Upper lobe of left lung (tissue), 6 donors: ENCODE measurements around the gene CMTM7. TPM values are rescaled to one million over a fixed set of nuclear protein-coding genes. Genes with fewer than 3 reads are reported as not detected.
A peak's percentile ranks its signal among the peaks of the same experiment; 100 is the strongest.
"Not testable (repeated sequence)": the region's sequence is repeated elsewhere in the genome, so short reads cannot be mapped to it uniquely, and the experiment has no call there.

Source experiments
- ATAC-seq, 2 donors: fragments of 200-7000 bp; cut with Tn5 transposase; one replicate each; pipeline ENCODE4 v1.9.1; 2022; ENCODE audit warnings: mild to moderate bottlenecking in 2 of 2, moderate library complexity in 2 of 2; ENCODE audit not compliant: low FRiP score in 2 of 2
- DNase-seq, 2 donors: peaks; one replicate each; pipeline ENCODE4 v3.0.0-alpha.2; 2019 to 2020
- H3K27ac ChIP-seq, 4 donors: fragments of 200-600 bp; sonication (generic); one replicate each; pipeline ENCODE4 v1.5.1; 2016 to 2019
- H3K27me3 ChIP-seq, 4 donors: fragments of 200-600 bp; sonication (generic); one replicate each; pipeline ENCODE4 v1.5.1; 2017 to 2019
- H3K36me3 ChIP-seq, 4 donors: fragments of 200-600 bp; sonication (generic); one replicate each; pipeline ENCODE4 v1.5.1; 2016 to 2019
- H3K4me1 ChIP-seq, 4 donors: fragments of 200-600 bp; sonication (generic); one replicate each; pipeline ENCODE4 v1.5.1; 2018 to 2019
- H3K4me3 ChIP-seq, 4 donors: fragments of 200-600 bp; sonication (generic); one replicate each; pipeline ENCODE4 v1.5.1; 2017 to 2019; ENCODE audit warnings: mild to moderate bottlenecking in 2 of 4, moderate library complexity in 1 of 4
- H3K9me3 ChIP-seq, 4 donors: fragments of 200-600 bp; sonication (generic); one replicate each; pipeline ENCODE4 v1.5.1; 2018 to 2019
- EP300 ChIP-seq, 4 donors: sonication (generic); formaldehyde crosslinking; IDR thresholded peaks; one replicate each; pipeline ENCODE4 v1.5.1; 2017; ENCODE audit warnings: antibody characterized with exemption in 4 of 4, control low read depth in 2 of 4
- POLR2A ChIP-seq, 4 donors: fragments of 450-650 bp; IDR thresholded peaks; one replicate each; pipeline ENCODE4 v1.5.1; 2016 to 2017; ENCODE audit warnings: antibody characterized with exemption in 4 of 4, mild to moderate bottlenecking in 2 of 4
- POLR2AphosphoS5 ChIP-seq, 2 donors: sonication (generic); formaldehyde crosslinking; IDR thresholded peaks; one replicate each; pipeline ENCODE4 v1.5.1; 2017; ENCODE audit warnings: antibody characterized with exemption in 2 of 2
- WGBS, 2 donors: methylation state at CpG; one replicate each; pipeline ENCODE4 v1.1.5; 2017 to 2018; 5-methylcytosine and 5-hydroxymethylcytosine counted together
- total RNA-seq, 6 donors: library from RNA; depleted of rRNA in 4 of 6; stranded (reverse); fragments of >200 nt in 4 of 6; gene quantifications; one replicate each; pipeline versions ENCODE4 v1.1.0 to v1.2.1, GENCODE V29; 2016 to 2021
- TF ChIP-seq, protein P1 (sequence below), 6 experiments: fragments of 450-650 bp in 4 of 6; fragments of 200-600 bp in 2 of 6; sonication (generic) in 2 of 6; IDR thresholded peaks; one replicate each; pipeline ENCODE4 v1.5.1; 2016 to 2019; ENCODE audit warnings: antibody characterized with exemption in 6 of 6
- donor health status: DM: no; HTN: no; CAD: no; lungs with moderate emphysema.
- donor health status: DM: no; HTN: yes; CAD: no; lungs with severe emphysema.

The CMTM7 gene
- total RNA-seq, 6 donors from 2014 or later, result 39.4 to 103 (median 49.7) TPM

DNA sequence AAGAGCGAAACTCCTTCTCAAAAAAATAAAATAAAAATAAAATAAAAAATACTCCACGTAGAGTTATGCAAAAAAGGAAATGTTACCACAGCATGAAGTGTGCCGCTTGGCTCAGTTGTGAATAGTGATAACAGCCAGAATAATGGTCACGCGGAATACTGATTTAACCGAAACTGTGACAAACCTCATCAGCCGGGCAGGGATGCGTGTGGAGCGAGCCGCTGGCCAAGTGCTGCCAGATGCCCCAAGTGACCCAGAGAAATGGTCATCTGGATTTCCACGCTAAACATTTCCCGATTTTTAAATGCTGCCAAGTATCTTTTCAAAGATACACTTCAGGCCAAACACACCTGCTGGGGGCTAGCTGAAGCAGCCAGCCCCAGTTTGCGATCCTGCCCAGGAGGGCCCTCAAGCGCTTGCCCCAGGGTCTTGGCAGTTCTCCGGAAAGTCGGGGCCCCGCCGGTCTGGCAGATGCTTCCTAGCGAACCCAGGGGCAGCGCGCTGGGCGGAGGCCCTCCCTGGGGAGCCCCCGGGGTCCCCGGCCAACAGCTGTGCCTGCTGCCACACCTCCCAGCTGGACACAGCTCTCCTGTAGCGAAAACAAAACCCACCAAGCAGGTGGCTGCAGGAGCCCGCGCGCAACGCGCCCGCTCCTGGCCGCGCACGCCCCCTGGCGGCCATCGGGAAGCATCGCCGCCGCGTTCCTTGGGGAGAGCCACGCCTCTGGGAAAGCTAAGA is 75.8 kb downstream of the CMTM7 start:
- H3K4me1 ChIP-seq, result peaks cover 24 to 43% (median 28%) of the 10 kb centered on the region in 4 donors
- peak in 1 of 4 donors; percentile 32 for TF ChIP-seq POLR2A (IDR thresholded peaks at IDR 0.05)
- peak in 1 of 2 donors; percentile 36 for TF ChIP-seq POLR2AphosphoS5 (IDR thresholded peaks at IDR 0.05)
- TF ChIP-seq, protein P1, sequence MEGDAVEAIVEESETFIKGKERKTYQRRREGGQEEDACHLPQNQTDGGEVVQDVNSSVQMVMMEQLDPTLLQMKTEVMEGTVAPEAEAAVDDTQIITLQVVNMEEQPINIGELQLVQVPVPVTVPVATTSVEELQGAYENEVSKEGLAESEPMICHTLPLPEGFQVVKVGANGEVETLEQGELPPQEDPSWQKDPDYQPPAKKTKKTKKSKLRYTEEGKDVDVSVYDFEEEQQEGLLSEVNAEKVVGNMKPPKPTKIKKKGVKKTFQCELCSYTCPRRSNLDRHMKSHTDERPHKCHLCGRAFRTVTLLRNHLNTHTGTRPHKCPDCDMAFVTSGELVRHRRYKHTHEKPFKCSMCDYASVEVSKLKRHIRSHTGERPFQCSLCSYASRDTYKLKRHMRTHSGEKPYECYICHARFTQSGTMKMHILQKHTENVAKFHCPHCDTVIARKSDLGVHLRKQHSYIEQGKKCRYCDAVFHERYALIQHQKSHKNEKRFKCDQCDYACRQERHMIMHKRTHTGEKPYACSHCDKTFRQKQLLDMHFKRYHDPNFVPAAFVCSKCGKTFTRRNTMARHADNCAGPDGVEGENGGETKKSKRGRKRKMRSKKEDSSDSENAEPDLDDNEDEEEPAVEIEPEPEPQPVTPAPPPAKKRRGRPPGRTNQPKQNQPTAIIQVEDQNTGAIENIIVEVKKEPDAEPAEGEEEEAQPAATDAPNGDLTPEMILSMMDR (IDR thresholded peaks at IDR 0.05), result peak; percentile 96 to 99 (median 98)
- no peak for TF ChIP-seq EP300 (IDR thresholded peaks at IDR 0.05)

GRCh38 chr3:32469151-32469874 is 77.7 kb downstream of the CMTM7 start:
- Histone ChIP-seq H3K36me3 (peaks cover 0 to 16% (median 3%) of the 10 kb centered on the region in 4 donors), H3K4me1 (peaks cover 14 to 33% (median 21%) of the 10 kb centered on the region in 4 donors), H3K9me3 (no peaks in the 10 kb centered on the region), H3K27me3 (no peaks in the 10 kb centered on the region), H3K27ac (no peak overlapping the region), H3K4me3 (no peak overlapping the region)
- TF ChIP-seq POLR2A (IDR thresholded peaks at IDR 0.05) (no peak), EP300 (IDR thresholded peaks at IDR 0.05) (no peak), POLR2AphosphoS5 (IDR thresholded peaks at IDR 0.05) (no peak)
- TF ChIP-seq, protein P1 (IDR thresholded peaks at IDR 0.05), result no peak
- ATAC-seq (no peak), DNase-seq (no peak)
- WGBS, 2 donors, result 78 to 93% methylated on average over 7 of the region's 7 CpGs

More for the DNA sequence above, 75.8 kb downstream of the CMTM7 start:
- H3K9me3 ChIP-seq, result no peaks in the 10 kb centered on the region
- 21 to 32% methylated on average over 30 to 40 of the region's 41 CpGs for WGBS, 2 donors
- H3K27ac ChIP-seq, result peak overlapping the region in 3 of 4 donors; percentile 3 to 78 (median 66)
- peak; percentile 78 to 95 for DNase-seq
- H3K27me3 ChIP-seq, result no peaks in the 10 kb centered on the region
- H3K36me3 ChIP-seq, result peaks cover 0 to 8% (median 3%) of the 10 kb centered on the region in 4 donors
- ATAC-seq, result peak; percentile 94 to 95
- peak overlapping the region; percentile 3 to 50 (median 40) for H3K4me3 ChIP-seq

- H3K27ac ChIP-seq, result peak overlapping the region in 1 of 4 donors; percentile 9
- DNase-seq (no peak), ATAC-seq (no peak)
- H3K27me3 ChIP-seq, result no peaks in the 10 kb centered on the region
- TF ChIP-seq, protein P1 (IDR thresholded peaks at IDR 0.05), result no peak
- TF ChIP-seq POLR2AphosphoS5 (IDR thresholded peaks at IDR 0.05) (no peak), EP300 (IDR thresholded peaks at IDR 0.05) (no peak), POLR2A (IDR thresholded peaks at IDR 0.05) (no peak)
- H3K4me1 ChIP-seq, result peaks cover 14 to 33% (median 21%) of the 10 kb centered on the region in 4 donors
- WGBS, 2 donors, result 90 to 91% methylated on average over 5 of the region's 5 CpGs
- H3K36me3 ChIP-seq, result peaks cover 0 to 19% (median 3%) of the 10 kb centered on the region in 4 donors
- H3K4me3 ChIP-seq, result no peak overlapping the region
- no peaks in the 10 kb centered on the region for H3K9me3 ChIP-seq
Measured at GRCh38 chr3:32470362-32470761, 78.7 kb downstream of the CMTM7 start.

DNA sequence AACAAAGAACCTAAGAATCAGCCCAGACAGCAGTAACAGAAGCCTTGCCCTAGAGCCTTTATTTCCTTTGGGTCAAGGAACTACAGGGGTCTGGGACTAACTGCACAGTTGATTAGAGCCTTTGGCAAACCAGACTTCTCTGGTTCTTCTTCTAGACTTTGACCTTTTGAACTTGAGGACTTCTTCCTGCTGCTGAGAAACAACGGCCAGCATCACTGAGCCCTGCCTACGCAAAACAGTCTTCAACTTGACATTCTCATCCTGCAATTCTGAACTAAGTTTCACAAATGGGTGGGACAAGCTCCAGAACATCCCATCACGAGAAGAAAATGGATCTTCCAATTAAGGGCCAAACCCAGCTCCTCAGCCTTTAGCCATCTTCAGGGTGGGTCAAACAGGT is 79.6 kb downstream of the CMTM7 start:
- H3K4me1 ChIP-seq, result peaks cover 14 to 33% (median 21%) of the 10 kb centered on the region in 4 donors
- H3K36me3 ChIP-seq, result peaks cover 0 to 19% (median 3%) of the 10 kb centered on the region in 4 donors
- no peak for DNase-seq
- H3K4me3 ChIP-seq, result no peak overlapping the region
- TF ChIP-seq POLR2A (IDR thresholded peaks at IDR 0.05) (no peak), POLR2AphosphoS5 (IDR thresholded peaks at IDR 0.05) (no peak), EP300 (IDR thresholded peaks at IDR 0.05) (no peak)
- TF ChIP-seq, protein P1 (IDR thresholded peaks at IDR 0.05), result no peak
- WGBS, 2 donors, result 84 to 88% methylated on average over 3 of the region's 3 CpGs
- H3K27me3 ChIP-seq, result no peaks in the 10 kb centered on the region
- H3K27ac ChIP-seq, result no peak overlapping the region
- no peaks in the 10 kb centered on the region for H3K9me3 ChIP-seq
- peak in 1 of 2 donors; percentile 12 for ATAC-seq

DNA sequence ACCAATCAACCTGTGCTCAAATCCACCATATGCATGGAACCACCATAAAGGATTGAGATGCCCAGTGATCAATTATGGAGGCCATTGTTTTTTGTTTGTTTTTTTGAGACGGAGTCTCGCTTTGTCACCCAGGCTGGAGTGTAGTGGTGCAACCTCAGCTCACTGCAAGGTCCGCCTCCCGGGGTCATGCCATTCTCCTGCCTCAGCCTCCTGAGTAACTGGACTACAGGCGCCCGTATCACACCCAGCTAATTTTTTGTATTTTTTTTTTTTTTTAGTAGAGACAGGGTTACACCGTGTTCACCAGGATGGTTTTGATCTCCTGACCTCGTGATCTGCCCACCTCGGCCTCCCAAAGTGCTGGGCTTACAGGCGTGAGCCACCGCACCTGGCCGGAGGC is 80.5 kb downstream of the CMTM7 start:
- 90 to 93% methylated on average over 12 of the region's 12 CpGs for WGBS, 2 donors
- H3K9me3 ChIP-seq, H3K4me3 ChIP-seq, H3K27ac ChIP-seq, H3K27me3 ChIP-seq, DNase-seq, ATAC-seq: not testable (repeated sequence)
- peaks cover 0 to 19% (median 3%) of the 10 kb centered on the region in 4 donors for H3K36me3 ChIP-seq
- H3K4me1 ChIP-seq, result peaks cover 14 to 28% (median 19%) of the 10 kb centered on the region in 4 donors
